ENCODE data around the gene CCDC12.

The CCDC12 gene

GRCh38 chr3:46905661-46906451 lies 70.7 kb downstream of the CCDC12 start:
- no peak for DNase-seq (ENCODE audit: low spot score)

GRCh38 chr3:46905213-46905560 lies 71.4 kb downstream of the CCDC12 start:
- DNase-seq (ENCODE audit: low spot score), result no peak

GRCh38 chr3:46904303-46905212 lies 72.0 kb downstream of the CCDC12 start:
- DNase-seq (ENCODE audit: low spot score), result no peak

GRCh38 chr3:46903341-46904302 lies 72.9 kb downstream of the CCDC12 start:
- no peak for DNase-seq (ENCODE audit: low spot score)

GRCh38 chr3:46902188-46902631 lies 74.3 kb downstream of the CCDC12 start:
- no peak for DNase-seq (ENCODE audit: low spot score)

GRCh38 chr3:46901591-46902187 lies 74.9 kb downstream of the CCDC12 start:
- no peak for DNase-seq (ENCODE audit: low spot score)

- no peak for DNase-seq (ENCODE audit: low spot score)
Measured at GRCh38 chr3:46901061-46901460, 75.5 kb downstream of the CCDC12 start.

GRCh38 chr3:46900356-46900755 lies 76.2 kb downstream of the CCDC12 start:
- DNase-seq (ENCODE audit: low spot score), result no peak

GRCh38 chr3:46900007-46900292 lies 76.6 kb downstream of the CCDC12 start:
- DNase-seq (ENCODE audit: low spot score), result no peak

GRCh38 chr3:46899151-46900006 lies 77.2 kb downstream of the CCDC12 start:
- no peak for DNase-seq (ENCODE audit: low spot score)

- DNase-seq (ENCODE audit: low spot score), result no peak
Measured at GRCh38 chr3:46898321-46899150, 78.0 kb downstream of the CCDC12 start.

GRCh38 chr3:46897829-46898320 lies 78.7 kb downstream of the CCDC12 start:
- no peak for DNase-seq (ENCODE audit: low spot score)

- no peak for DNase-seq (ENCODE audit: low spot score)
Measured at GRCh38 chr3:46897031-46897430, 79.5 kb downstream of the CCDC12 start.

GRCh38 chr3:46896386-46896785 lies 80.2 kb downstream of the CCDC12 start:
- DNase-seq (ENCODE audit: low spot score), result no peak

- no peak for DNase-seq (ENCODE audit: low spot score)
Measured at GRCh38 chr3:46895761-46896160, 80.8 kb downstream of the CCDC12 start.

GRCh38 chr3:46895204-46895660 lies 81.3 kb downstream of the CCDC12 start:
- DNase-seq (ENCODE audit: low spot score), result no peak

- DNase-seq (ENCODE audit: low spot score), result no peak
Measured at GRCh38 chr3:46894256-46894655, 82.3 kb downstream of the CCDC12 start.

GRCh38 chr3:46893763-46894162 lies 82.8 kb downstream of the CCDC12 start:
- no peak for DNase-seq (ENCODE audit: low spot score)

GRCh38 chr3:46893146-46893748 lies 83.3 kb downstream of the CCDC12 start:
- no peak for DNase-seq (ENCODE audit: low spot score)
